GM04503 (cell line): ENCODE results near the gene CAMSAP2.

Experiments used
- DNase-seq: peaks from one replicate; pipeline ENCODE4 v3.0.0-alpha.2; 2012; ENCODE audit warnings: low read depth

The CAMSAP2 gene

DNA sequence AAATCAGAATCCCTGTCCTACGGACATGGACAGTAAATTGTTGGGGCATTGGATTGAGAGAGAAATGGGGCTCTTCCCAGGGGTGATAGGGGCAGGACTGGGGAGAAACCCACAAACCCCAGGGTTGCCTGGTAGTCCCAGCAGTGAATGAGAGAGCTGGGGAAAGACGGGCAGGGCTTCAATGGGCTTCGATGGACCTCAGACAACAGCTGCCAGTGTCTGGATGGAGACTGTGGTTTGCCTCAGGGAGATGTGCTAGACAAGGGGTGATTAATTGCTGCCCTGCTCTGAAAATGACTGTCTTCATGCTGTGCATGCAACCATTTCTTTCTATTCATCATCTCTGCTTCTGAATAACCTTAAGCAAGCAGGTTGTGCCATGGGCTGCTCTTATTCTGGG, 141.5 kb downstream of the CAMSAP2 start:
- no peak for DNase-seq

DNA sequence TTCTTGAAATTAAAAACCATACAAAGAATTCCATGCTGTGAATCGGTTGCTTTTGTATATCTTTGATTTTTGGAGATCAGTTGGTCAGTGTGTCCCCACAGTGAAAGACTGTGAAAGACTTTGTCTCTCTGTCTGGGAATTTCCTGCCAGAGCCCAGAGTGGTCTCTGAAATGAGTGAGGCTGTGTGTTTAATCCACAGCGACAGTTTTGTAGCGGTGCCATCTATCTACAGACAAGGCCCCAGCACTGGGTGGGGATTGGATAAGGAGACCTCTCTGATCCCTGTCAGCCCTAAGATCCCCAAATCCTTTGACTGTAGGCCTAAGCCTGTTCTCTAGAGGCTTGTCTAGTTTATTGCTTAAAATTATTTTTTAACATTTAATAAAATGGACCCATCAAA, 144.4 kb downstream of the CAMSAP2 start:
- no peak for DNase-seq

DNA sequence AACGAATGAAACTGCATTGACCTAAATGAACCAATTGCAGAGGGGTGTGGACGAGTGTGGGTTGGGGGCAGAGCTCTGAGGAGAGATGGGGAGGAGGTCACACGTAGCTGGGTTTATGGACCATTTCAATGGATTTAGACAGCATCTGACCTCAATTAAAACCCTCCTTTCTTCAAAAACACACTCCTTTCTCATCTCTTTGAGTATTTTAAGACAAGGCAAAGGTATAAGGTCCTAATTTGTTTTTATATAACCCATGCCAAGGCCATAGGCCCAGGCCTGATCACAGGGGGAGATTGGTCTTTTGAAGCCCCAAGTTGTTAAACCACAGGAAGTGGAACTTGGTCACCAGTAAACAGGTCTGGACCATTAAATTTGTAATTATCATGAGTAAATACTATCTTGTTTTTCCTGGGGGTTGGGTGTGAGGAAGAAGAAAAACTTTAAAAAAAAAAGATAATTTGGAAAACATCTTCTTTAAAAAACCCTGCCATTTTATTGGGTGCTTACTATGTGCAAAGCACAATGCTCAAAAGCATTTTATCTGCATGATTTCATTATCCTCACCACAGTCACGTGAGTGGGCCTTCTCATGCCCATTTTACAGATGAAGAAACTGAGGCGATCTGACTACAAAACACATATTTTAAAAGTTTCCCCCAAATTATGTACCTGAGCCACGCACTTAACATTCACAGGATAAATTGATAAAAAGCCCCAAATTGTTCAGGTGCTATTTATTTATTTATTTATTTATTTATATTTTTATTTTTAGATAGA, 147.1 kb downstream of the CAMSAP2 start:
- DNase-seq, result no peak

DNA sequence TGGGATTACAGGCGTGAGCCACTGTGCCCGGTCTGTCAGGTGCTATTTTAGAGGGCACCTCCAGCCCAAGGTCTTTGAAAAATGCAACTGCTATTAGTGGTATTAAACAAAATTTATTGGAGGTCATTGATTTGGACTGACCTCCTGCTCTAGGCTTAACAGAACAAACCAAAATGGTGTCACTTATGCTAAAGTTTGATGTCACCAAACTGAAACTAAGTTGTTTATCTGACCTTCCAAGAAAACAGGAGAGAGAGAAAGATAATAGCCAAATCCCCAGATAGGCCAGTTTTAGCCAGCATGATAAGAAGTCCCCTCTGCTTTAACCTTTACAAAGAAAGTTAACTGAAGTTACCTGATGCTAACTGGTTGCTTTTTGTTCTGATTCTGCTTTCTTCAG, 147.9 kb downstream of the CAMSAP2 start:
- no peak for DNase-seq

DNA sequence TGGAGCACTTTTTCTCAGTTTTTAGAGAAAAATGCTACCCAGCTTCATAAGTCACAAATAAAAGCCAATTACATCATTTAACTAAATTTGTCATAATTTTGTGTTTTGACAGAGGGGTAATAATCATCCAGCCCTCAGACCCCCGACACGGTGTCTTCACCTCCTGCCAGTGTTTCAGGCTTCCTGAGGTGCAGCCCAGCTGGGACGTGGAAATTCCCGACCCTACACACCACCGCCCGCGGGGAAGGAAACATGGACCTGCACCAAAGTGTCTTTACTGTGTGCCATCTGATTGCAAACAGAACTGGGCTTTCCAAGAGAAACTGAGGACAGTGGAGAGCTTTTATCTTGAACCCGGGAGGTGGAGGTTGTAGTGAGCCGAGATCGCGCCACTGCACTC, 148.3 kb downstream of the CAMSAP2 start:
- DNase-seq, result no peak

DNA sequence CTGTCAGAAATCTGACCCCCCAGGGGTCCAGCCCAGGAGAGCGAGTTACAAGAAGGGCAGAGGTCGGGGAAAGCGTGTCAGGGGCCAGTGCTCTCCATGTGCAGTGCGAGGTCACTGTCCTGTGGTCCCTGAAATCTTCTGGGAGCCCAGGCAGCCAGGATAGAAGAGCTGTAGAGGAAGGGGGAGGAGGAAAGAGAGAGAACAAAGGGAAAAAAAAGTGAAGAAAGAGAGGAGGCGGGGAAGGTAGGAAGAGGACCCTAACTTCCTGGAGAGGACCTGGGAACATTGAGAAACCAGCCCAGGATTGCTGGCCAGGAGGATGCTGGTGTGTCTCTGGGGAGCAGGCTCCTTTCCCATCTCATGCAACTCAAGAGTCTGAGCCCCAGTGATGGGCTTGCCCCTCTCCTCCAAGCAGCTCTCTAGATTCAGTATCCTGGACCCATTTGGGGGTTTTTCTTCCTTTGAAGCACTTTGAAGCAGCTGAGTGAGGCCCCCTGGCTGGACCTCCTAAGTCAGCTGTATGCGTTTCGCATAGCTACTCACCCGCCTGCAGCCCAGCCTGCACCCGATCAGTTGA, 149.2 kb downstream of the CAMSAP2 start:
- DNase-seq, result no peak

DNA sequence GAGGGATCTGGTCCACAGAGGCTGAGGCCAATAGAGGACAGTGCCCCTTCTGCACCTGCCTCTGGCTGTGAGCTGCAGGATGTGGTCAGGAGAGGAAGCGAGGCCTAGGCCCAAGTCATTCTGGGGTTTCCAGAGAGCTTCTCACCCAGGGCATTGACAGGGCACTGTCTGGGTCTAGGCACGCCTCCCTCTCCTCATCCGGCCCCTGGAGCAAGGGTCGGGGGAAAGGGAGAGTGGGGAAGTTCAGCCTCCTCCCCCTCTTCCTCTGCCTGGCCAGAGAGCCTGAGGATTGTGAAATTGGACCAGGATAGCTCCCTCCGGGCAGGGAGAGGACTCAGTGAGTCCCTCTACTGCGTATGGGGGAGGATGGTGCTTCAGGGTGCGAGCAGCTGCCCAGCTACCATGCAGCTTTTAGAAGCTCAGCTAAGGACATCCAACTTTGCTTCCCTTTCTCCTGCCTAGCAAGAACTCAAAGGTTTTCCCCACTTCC, 149.7 kb downstream of the CAMSAP2 start:
- DNase-seq, result no peak

DNA sequence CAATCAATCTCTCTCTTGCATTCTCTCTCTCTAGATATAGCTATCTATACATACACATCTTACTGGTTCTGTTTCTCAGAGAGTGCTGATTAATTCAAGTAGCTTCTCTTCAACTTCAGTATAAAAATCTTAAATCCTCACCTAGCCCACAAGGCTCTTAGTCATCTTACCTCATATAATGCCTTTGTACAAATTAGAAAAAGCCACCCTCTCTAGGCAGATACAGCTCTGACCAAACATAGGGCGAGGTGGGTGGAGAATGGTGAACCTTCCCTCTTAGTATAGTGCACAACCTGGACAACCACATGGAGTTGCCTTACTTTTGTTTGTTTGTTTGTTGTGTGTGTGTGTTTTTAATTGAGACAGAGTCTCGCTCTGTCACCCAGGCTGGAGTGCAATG, 150.9 kb downstream of the CAMSAP2 start:
- DNase-seq, result no peak

DNA sequence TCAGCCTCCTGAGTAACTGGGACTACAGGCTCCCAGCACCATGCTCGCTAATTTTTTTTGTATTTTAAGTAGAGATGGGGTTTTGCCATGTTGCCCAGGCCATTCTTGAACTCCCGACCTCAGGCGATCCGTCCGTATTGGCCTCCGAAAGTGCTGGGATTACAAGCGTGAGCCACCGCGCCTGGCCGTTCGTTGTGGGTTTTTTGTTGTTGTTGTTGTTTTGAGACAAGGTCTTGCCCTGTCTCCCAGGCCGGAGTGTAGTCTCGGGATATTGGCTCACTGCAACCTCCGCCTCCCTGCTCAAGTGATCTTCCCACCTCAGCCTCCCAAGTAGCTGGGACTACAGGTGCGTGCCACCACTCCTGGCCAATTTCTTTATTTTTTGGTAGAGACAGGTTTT, 151.3 kb downstream of the CAMSAP2 start:
- DNase-seq, result no peak

DNA sequence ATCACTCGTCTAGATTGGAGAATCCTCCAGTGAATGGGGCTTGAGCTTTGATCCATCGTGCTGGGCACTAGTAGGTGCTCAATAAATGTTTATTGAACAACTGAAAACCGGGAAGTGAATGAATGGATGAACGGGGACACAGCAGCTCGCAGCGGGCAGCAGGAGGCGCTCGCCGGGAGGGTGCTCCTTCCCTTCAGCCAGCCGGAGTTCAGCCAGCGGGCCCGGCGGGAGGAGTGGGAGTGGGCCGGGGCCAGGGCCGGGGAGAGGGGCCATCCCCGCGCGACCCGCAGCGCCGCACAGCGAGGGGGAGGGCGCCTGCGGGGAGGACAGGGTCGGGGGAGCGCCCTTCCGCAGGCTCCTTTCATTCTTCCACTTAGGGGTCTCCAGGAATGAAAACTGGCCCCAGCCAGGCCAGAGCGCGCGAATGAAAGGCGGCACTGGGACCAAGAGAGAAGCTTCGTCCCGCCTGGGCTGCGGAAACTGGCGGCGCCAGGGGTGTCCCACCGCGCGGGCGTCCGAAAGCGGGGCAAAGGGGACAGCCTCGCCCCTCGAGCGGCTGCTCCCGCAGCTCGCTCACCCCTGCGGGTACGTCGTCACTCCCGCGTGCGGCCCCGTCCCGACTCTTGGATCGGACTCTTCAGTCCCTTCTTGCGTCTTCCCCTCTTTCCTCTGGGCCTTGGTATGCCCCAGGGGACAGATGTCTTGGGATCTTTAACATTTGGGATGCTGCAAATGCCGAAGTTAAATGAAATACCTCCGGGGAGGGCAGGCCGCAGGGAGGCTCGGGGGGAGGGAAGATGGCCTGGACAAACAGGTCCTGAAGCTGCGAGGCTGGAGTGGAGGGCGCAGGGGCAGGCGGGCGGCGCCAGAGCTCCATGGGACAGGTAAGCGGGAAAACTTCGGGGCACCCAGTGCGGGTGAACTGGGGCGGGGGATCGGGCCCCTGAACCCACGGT, 152.4 kb downstream of the CAMSAP2 start:
- peak; percentile 5 for DNase-seq

DNA sequence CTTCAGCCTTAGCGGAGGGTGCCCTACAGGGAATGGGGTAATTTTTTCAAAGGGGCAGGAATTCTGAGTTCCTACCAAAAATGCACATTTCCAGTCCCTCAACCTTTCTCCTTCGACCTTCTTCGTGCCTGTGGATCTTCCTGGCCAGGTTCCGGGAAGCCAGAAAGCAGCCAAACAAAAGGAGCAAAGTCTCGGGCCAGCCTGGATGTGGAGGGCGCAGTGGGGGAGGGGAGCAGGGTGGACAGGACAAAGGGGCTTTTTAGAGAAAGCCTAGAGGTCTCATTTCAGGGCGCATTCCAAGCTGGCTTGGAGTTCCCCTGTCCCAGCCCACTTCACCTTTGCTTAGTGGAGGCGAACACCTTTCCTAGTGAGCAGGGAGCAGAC, 153.1 kb downstream of the CAMSAP2 start:
- no peak for DNase-seq

DNA sequence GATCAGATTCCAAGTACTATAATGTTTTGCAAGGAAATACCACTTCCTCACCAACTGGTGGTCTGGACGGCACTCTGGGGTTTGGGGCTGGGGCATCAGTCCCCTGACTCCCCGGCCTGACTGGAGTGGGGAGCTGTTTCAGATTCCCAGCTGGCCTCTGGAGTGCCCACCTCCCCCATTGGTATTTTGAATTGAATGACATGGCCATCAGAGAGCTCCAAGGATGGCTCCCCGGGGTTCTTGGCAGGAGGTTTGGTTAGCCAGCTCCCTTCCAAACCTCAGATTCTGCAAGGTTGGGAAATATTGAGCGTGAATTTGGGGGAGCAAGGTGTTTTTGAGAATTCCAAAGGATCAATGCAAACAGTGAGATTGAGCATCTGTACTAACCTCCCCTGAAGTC, 153.9 kb downstream of the CAMSAP2 start:
- DNase-seq, result no peak

DNA sequence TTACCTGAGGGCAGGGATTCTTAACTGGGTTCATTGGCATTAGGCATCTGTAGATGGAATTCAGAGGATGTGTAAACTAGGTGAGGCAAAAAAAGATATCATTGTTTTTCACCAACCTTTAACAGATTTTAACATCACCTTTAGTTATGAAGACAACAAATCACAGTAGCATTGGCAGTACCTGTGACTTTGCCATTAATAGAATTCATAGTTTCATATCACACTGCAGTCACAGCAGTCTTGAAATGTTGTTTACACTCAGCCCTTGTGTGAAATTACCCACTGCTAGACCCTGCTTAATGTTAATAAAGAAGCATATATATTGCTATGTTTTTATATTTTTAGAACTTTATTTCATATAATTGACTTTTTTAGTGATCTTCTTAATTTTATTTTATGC, 154.3 kb downstream of the CAMSAP2 start:
- no peak for DNase-seq

DNA sequence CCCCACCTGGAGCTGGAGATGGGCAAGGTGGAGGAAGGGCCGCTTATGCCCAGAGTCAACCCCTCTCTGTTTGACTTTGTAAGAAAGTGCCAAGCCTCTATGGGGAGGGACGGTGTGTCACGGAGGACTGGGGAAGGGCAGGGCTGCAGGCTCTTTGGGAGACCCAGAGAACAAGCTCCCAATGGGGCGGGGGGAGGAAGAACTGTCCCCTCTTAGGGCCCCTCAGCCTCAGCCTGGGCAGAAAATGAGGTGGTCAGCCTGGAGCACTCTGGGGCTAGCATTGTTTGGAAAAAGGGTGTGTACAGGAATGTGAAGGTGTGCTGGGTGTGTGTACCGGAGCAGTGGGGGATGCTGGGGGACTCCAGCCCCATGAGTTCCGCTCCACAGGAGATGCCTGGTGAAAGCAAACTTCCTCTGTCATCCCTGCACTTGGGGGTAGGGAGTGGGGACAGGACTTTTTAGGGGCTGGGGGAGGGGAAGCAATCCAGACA, 154.8 kb downstream of the CAMSAP2 start:
- DNase-seq, result no peak

DNA sequence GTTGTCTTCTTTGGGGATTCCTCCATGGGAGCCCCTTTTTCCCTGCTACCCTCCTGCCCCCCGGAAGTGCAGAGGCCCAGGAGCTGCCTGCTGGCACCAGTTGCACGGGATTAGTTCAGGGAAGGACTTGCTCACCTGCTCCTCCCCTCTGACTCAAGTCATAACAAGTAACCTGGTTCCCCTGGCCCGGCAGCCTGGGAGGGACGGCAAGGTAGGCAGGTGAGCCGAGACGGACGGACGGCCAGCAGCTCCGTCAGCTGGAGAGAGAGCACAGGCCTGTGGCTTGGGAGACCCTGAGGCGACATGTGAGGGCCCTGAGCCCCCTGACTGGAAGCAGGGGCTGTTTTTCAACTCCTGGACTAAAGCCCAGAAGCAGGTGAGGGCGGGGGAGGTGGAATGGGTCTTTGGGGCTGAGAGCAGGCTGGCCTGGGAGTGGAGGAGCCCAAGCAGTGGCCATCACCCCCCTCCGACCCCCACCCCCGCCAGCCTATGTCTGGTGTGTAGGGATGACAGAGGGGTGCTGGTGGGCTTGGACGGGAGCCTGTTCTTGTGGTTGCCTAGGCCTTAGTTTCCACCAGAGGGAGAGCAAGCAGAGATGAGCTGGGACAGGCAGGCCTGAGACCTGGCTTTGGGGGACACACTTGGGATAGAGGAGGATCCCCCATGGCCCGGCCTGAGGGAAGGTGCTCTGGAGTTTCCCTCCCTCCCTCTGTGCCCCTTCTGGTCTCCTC, 156.2 kb downstream of the CAMSAP2 start, which contains the start of gene INAVA:
INAVA (plus strand) TSS at position 189 of the 731 bp plus-strand sequence. CDS start 3,501 bp downstream, outside the sequence.
- no peak for DNase-seq

DNA sequence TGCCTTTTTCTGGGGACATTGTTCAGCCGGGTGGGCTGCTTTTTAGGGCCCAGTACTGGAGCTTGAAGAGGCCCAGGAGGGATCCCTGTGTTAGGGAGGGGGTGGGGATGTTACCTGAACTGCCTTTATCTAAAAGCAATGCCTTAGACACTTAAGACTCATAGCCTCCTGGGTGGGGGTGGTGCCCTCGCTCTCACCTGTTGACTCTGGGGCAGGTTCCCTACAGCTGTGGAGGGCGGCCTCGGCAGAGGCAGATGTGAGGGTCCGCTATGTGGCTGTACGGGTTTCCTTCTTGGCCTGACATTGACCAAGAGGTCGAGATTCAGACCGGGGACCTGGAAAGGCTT, 156.7 kb downstream of the CAMSAP2 start:
- no peak for DNase-seq

DNA sequence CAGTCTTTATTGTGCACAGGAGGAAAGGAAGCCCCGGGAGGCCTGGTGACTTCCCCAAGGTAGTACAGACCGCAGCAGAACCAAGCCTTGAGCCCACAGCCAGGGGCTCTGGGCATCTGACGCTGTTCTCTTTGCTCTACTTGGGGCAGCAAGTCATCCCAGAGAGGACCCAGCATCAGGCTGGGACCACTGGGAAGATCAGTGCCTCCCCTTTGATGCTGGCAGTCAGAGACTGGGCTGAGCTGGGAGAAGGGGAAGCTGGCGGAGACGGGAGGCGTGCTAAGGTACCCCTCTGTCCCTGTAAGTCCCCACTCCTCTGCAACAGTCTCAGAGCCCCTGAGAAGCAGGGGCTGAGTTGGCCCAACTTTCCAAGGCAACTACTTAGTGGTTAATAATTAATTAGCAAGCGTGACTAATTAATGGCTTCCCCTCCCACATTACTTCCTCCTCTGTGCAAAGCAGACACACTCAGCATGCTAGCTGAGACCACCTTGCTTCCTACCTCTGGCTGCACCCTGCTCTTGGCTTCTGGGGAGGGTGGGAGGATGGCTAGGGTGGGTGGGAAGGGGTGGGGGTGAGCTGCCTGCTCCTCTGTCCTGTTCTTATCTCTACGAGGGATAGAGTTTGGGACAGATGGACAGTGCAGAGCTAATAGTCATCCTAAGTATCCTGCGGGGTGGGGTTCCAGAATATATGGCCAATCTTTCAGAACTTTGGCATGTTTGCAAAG, 157.3 kb downstream of the CAMSAP2 start:
- DNase-seq, result no peak

DNA sequence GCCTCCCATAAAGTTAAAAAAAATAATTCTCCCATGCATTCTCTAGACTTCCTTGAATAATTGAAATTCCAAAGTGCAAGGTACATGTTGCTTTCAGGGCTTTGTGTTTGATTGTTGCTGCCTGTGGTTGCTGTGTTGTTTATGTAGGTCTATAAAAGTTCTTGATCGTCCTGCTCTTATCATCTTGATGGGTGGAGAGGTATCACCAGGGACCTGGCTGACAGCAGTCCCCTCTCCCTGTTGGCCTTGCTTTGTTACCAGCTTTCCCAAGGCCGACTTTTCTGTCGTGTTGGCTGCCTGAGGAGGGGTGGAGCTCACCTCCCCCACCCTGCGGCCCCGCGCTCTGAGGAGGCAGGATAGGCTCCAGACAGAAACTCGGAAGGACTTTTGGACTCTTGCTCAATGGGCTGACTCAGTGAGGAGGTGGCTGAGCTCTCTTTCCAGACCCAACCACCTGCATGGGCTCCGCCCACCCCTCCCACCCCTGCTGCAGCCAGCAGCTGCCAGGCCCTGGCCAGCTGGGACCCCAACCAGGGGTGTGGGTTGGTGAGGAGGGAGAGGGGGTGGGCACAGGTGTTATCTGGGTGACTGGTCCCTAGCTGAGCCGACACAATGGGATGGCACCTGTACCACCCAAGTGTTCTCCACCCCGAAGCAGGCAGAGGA, 158.0 kb downstream of the CAMSAP2 start:
- no peak for DNase-seq

DNA sequence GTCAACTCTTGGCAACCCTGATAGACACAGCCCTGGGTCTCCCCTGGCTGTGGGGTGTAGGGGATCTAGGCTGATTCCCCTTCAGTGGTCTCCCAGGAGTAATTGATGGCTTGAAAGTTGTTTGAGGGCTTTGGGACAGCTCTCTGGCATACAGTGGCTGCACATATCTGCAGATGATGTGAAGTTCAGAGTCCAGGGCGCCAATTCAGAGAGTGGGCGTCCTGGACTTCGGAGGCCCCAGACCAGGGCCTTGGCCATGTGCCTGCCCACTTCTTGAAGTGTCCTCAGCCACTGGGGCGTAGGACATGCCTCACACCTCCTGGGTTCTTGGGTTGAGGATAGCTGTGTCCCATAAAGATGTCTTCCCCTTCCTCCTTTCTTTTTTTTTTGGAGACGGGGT, 158.6 kb downstream of the CAMSAP2 start:
- no peak for DNase-seq

DNA sequence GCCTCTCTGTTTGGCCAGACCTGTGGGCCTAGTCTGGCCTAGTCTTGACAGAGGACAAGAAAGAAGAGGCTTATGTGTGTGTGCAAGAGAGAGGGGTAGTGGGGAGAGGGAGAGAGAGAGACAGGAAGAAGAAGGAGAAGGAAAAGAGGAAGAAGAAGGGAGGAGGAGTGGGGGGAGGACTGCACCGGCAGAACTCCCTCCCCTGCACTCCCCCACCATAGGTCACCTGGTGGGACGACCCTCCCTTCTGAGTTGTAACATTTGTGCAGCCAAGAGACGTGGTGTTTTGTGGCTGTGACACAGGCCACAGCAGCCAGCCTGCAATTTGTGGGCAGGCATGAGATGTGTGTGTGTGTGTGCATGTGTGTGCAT, 160.3 kb downstream of the CAMSAP2 start:
- no peak for DNase-seq

DNA sequence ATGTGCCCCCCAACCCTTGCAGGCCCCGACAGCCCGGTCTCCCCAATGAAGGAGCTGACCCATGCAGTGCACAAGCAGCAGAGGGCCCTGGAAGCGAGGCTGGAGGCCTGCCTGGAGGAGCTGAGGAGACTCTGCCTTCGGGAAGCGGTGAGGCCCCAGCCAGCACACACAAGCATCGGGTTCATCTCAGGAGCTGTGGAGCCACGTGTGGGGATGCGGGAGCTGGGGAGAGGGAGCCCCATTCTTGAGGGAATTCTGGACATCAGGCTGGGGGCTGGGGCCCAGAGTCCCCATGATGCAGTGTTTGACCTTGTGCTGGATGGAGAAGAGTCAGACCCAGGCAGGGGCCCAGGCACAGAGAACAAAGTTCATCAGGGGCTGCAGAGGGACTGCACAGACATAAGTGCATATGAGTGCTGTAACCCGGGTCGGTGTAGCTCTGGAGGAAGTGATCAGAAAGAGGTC, 160.8 kb downstream of the CAMSAP2 start:
- no peak for DNase-seq
